Mucosa of descending colon (tissue), 3 donors: ENCODE measurements around the gene GSTM5. TPM values are rescaled to one million over a fixed set of nuclear protein-coding genes. Genes with fewer than 3 reads are reported as not detected.
"Not testable (repeated sequence)": the region's sequence is repeated elsewhere in the genome, so short reads cannot be mapped to it uniquely, and the experiment has no call there.

Experiments used
- ATAC-seq: fragments of 200-7000 bp; cut with Tn5 transposase; one replicate; pipeline ENCODE4 v1.9.1; 2020; ENCODE audit warnings: mild to moderate bottlenecking, moderate library complexity
- DNase-seq, 3 donors: peaks; one replicate each; pipeline ENCODE4 v3.0.0-alpha.2; 2020
- H3K36me3 ChIP-seq: fragments of 200-600 bp; one replicate; pipeline ENCODE4 v1.8.0; 2021; ENCODE audit warnings: low read depth, mild to moderate bottlenecking
- H3K4me1 ChIP-seq: fragments of 200-600 bp; one replicate; pipeline ENCODE4 v1.8.0; 2021; ENCODE audit warnings: low read depth, mild to moderate bottlenecking
- H3K4me3 ChIP-seq: fragments of 200-600 bp; one replicate; pipeline ENCODE4 v1.8.0; 2021; ENCODE audit warnings: mild to moderate bottlenecking
- H3K9me3 ChIP-seq: fragments of 200-600 bp; one replicate; pipeline ENCODE4 v1.8.0; 2021; ENCODE audit warnings: mild to moderate bottlenecking
- intact Hi-C, 2 donors: fragments of 100-400 bp; cut with DNase I in 1 of 2; cut with micrococcal nuclease in 1 of 2; formaldehyde crosslinking; loops; one replicate each; pipeline versions ENCODE4 v1.11.0 to v1.11.1; 2022; cut with DNase I, micrococcal nuclease
- total RNA-seq, 3 donors: library from RNA; stranded (reverse); fragmentation: NEBNext Ultra II Directional in 2 of 3; extraction: Animal tissue kit (Norgen Biotek cat#: 25700) in 2 of 3; gene quantifications; one replicate each; pipeline versions ENCODE4 v1.2.1 to v1.2.4, GENCODE V29; 2021 to 2023
- TF ChIP-seq, protein P1 (sequence below): fragments of 200-600 bp; IDR thresholded peaks from one replicate; pipeline ENCODE4 v1.8.0; 2022; ENCODE audit warnings: antibody characterized with exemption, mild to moderate bottlenecking
- donor health status: DM: no; HTN: no; CAD: no; lungs with moderate emphysema.
- donor health status: DM: no; HTN: no; CAD: no.
- donor health status: DM: no; HTN: yes; CAD: no.

GSTM5 gene
- total RNA-seq, 3 donors from 2014 or later: 2.5 to 6.1 (median 4.8) TPM

DNA sequence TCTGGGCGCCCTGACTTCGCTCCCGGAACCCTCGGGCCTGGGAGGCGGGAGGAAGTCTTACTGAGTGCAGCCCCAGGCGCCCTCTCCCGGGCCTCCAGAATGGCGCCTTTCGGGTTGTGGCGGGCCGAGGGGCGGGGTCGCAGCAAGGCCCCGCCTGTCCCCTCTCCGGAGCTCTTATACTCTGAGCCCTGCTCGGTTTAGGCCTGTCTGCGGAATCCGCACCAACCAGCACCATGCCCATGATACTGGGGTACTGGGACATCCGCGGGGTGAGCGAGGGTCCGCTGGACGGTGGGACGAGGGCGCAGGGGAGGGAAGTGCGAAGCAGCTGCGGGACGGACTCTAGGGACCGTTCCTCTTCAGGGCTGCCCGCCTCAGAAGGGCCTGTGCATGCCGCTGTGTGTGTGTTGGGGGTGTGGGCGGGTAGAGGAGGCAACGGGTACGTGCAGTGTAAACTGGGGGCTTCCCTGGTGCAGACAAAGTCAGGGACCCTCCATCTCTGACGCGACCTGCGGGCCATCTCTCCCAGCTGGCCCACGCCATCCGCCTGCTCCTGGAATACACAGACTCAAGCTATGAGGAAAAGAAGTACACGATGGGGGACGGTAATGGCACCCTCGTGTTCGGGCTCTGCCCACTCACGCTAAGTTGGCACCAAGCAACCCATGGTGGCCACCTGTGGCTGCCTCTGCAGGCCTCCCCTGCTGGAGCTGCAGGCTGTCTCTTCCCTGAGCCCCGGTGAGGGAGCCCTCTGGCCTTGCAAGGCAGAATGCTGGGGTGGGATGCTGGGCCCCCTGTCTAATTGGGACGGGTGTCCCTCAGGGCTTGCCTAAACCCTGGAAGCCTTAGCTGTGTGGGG lies 24.2 kb upstream of the GSTM5 start, which contains the start of gene GSTM1:
GSTM1 (plus strand) TSS at position 177 of the 859 bp plus-strand sequence; CDS start at position 234, 57 bp downstream.
- Histone ChIP-seq H3K36me3 (no peaks in the 10 kb centered on the region), H3K4me3 (peak within 1 kb of the TSS; percentile 11), H3K9me3 (no peaks in the 10 kb centered on the region), H3K4me1 (no peaks in the 10 kb centered on the region)
- ATAC-seq (peak; percentile 99), DNase-seq (peak; percentile 81 to 86 (median 85))
- TF ChIP-seq, protein P1, sequence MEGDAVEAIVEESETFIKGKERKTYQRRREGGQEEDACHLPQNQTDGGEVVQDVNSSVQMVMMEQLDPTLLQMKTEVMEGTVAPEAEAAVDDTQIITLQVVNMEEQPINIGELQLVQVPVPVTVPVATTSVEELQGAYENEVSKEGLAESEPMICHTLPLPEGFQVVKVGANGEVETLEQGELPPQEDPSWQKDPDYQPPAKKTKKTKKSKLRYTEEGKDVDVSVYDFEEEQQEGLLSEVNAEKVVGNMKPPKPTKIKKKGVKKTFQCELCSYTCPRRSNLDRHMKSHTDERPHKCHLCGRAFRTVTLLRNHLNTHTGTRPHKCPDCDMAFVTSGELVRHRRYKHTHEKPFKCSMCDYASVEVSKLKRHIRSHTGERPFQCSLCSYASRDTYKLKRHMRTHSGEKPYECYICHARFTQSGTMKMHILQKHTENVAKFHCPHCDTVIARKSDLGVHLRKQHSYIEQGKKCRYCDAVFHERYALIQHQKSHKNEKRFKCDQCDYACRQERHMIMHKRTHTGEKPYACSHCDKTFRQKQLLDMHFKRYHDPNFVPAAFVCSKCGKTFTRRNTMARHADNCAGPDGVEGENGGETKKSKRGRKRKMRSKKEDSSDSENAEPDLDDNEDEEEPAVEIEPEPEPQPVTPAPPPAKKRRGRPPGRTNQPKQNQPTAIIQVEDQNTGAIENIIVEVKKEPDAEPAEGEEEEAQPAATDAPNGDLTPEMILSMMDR: no peak
- intact Hi-C loops: no loop called here

DNA sequence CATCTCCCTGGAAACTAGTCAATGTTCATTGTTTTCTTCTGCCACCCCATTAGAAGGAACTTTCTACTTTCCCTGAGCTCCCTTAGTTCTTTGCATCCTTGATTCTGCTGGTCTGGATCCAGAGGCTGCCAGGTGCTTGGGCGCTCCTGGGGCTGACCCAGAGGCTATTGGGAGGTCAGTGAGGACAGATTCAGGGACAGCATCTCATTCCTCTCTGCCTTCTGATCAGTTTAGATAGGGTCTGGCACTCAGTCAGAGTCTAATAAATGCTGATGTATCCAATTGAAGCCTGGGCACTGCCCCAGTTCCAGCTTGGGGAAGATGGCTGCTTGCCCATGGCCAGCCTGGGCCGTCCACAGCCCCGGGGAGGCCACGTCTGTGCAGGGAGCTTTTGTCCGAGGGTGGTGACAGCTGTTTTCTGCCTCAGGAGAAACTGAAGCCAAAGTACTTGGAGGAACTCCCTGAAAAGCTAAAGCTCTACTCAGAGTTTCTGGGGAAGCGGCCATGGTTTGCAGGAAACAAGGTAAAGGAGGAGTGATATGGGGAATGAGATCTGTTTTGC lies 22.1 kb upstream of the GSTM5 start:
- DNase-seq (no peak), ATAC-seq (no peak)
- Histone ChIP-seq H3K36me3 (no peaks in the 10 kb centered on the region), H3K4me1 (no peaks in the 10 kb centered on the region), H3K9me3 (no peaks in the 10 kb centered on the region), H3K4me3 (no peak overlapping the region)
- TF ChIP-seq, protein P1: no peak
- intact Hi-C loops: no loop called here

DNA sequence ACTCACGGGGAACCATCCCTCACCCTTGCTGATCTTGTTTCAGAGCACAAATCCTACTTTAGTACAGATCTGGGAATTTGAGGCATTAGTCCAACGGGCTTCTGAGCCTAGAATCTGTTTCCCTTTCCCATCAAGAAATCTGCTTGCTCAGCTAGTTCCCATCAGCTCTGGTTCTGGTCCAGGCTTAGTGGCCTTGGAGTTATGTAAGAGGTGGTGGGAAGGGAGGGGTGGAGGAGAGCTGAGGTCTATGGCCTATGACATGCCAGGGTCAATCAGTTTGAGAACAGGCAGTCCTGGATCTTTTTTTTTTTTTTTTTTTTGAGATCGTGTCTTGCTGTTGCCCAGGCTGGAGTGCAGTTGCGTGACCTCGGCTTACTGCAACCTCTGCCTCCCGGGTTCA lies 20.3 kb upstream of the GSTM5 start:
- TF ChIP-seq, protein P1: no peak
- Histone ChIP-seq H3K36me3 (no peaks in the 10 kb centered on the region), H3K9me3 (no peaks in the 10 kb centered on the region), H3K4me1 (no peaks in the 10 kb centered on the region), H3K4me3 (no peak overlapping the region)
- DNase-seq (peak in 1 of 3 donors; percentile 24), ATAC-seq (no peak)
- intact Hi-C loops: no loop called here

DNA sequence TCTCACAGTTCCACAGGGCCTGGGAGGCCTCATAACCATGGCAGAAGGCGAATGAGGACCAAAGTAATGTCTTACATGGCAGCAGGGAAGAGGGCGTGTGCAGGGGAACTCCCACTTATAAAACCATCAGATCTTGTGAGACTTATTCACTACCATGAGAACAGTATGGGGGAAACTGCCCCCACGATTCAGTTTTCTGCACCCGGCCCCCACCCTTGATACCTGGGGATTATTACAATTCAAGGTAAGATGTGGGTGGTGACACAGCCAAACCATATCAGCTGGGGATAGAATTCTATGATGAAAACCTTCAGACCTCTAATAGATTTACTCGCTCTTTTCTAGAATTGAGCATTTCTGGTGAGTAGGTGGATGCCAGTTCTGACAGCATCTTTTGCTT lies 17.7 kb upstream of the GSTM5 start:
- intact Hi-C loops, DNase-seq, H3K36me3 ChIP-seq: not testable (repeated sequence)

DNA sequence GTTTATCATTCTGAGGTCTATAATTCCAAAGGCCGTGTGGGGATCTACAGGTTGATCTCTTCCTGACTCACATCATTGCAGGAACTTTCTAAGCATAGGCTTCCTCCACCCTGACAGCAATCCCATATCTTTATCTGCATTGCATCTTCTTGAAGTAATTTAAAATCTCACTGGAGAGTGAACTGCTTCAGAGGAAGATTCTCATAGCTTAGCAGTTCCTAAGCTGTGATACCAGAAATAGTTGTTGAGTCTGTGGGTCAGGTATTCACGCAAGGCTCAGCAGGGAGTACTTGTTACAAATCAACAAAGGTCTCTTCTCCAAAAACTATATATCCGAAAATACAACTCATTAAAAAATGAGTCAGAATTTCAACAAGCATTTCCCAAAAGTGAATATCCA lies 16.9 kb upstream of the GSTM5 start:
- H3K4me1 ChIP-seq, H3K9me3 ChIP-seq, ATAC-seq, intact Hi-C loops, H3K36me3 ChIP-seq, DNase-seq, H3K4me3 ChIP-seq: not testable (repeated sequence)

More for the DNA sequence above, 17.7 kb upstream of the GSTM5 start:
- H3K4me1 ChIP-seq, ATAC-seq, H3K4me3 ChIP-seq, H3K9me3 ChIP-seq: not testable (repeated sequence)

DNA sequence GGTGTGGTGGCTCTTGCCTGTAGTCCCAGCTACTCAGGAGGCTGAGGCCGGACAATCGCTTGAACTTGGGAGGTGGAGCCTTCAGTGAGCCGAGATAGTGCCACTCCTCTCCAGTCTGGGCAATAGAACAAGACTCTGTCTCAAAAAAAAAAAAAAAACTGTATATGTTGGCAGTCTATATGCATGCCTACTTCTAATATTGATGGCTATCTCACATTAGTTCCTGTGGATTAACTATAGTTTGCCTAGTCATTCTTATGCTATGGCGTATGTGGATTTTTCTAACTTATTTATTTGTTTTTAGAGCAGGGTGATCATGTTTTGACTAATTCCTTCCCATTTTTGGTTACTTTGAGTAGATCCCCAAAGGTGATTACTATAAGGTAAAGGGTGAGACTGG lies 15.0 kb upstream of the GSTM5 start:
- no peak overlapping the region for H3K4me3 ChIP-seq
- ATAC-seq (no peak), DNase-seq (no peak)
- H3K4me1 ChIP-seq: no peaks in the 10 kb centered on the region
- TF ChIP-seq, protein P1: no peak
- intact Hi-C loops: no loop called here
- H3K9me3 ChIP-seq: no peaks in the 10 kb centered on the region
- no peaks in the 10 kb centered on the region for H3K36me3 ChIP-seq

DNA sequence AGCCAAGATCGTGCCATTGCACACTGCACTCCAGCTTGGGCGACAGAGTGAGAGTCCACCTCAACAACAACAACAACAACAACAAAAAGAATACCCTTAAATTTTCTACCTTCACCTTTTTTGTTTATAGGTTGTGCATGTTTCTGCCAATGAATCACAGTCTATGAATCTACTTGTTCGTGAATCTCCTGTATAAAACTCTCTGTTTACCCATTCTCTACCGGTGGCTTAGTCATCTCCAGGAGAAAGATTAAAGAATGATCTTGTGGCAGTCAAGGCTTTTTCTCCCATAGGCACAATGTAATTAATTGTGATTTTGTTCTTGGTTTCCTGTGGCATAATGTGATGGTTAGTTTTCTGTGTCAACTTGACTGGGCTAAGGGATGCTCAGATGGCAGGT lies 14.2 kb upstream of the GSTM5 start:
- DNase-seq, H3K4me1 ChIP-seq, ATAC-seq, H3K4me3 ChIP-seq, H3K36me3 ChIP-seq, H3K9me3 ChIP-seq, intact Hi-C loops: not testable (repeated sequence)

DNA sequence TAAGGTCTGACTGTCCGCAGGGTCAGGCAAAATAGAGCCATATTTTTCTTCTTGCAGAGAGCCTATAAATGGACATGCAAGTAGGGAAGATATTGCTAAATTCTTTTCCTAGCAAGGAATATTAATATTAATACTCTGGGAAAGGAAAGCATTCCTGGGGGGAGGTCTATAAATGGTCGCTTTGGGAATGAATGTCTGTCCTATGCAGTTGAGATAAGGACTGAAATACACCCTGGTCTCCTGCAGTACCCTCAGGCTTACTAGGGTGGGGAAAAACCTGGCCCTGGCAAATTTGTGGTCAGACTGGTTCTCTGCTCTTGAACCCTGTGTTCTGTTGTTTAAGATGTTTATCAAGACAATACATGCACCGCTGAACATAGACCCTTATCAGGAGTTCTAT lies 9.1 kb upstream of the GSTM5 start:
- DNase-seq, ATAC-seq, H3K9me3 ChIP-seq, H3K4me3 ChIP-seq, H3K36me3 ChIP-seq, intact Hi-C loops, H3K4me1 ChIP-seq: not testable (repeated sequence)
